K562 (cell line): Measurements from ENCODE around the gene MYO18A. TPM values are rescaled to one million over a fixed set of nuclear protein-coding genes. Genes with fewer than 3 reads are reported as not detected.
"Not testable (repeated sequence)": the region's sequence is repeated elsewhere in the genome, so short reads cannot be mapped to it uniquely, and the experiment has no call there.

Experiments
- ATAC-seq: fragments of 200-7000 bp; cut with Tn5 transposase; 3 replicates; pipeline ENCODE4 v1.9.1; 2020; ENCODE audit warnings: moderate library complexity
- BruUV-seq: library from RNA; stranded (reverse); fragments of 400-500 nt; replicated peaks from 2 replicates; lab custom pipeline; 2021; lab: Mats Ljungman, UMichigan
- CTCF ChIA-PET: fragments of 300-600 bp; formaldehyde crosslinking; extraction: SDS; loops from one replicate; lab custom pipeline; 2021; ENCODE audit warnings: low intra/inter-chr PET ratio; lab: Yijun Ruan, JAX
- POLR2A ChIA-PET: fragments of 300-600, 350-650 bp; sonication (Branson Sonifier 250); formaldehyde crosslinking; extraction: SDS; loops from one replicate; lab custom pipeline; 2021; ENCODE audit warnings: antibody characterized with exemption, inconsistent platforms; lab: Yijun Ruan, JAX
- DNase-seq, 4 experiments: peaks; one replicate each; pipeline versions ENCODE4 v3.0.0 to v3.0.0-alpha.2; 2011 to 2018; ENCODE audit warnings: low spot score in 3 of 4, mixed read lengths in 3 of 4; ENCODE audit errors: extremely low read depth in 1 of 4
- FAIRE-seq: peaks from 2 replicates; lab custom pipeline; 2011; peaks lifted over from hg19 to GRCh38; lab: Jason Lieb, UNC
- H2AFZ ChIP-seq: 2 replicates; pipeline ENCODE4 v1.6.0; 2011; ENCODE audit warnings: low read depth, low read length, control low read depth, inconsistent platforms
- H3K27ac ChIP-seq: fragments of 200-600 bp; 3 replicates; pipeline ENCODE4 v1.8.0; 2011; ENCODE audit warnings: low read depth, mild to moderate bottlenecking, control low read depth, inconsistent platforms, low read length, moderate library complexity, mixed read lengths; ENCODE audit errors: extremely low read depth
- H3K27me3 ChIP-seq, 2 experiments: fragments of 300-600 bp in 1 of 2; 2 replicates in 1 of 2; 3 replicates in 1 of 2; pipeline versions ENCODE4 v1.6.0 to v1.8.0; 2011; ENCODE audit warnings: inconsistent platforms in 2 of 2, low read length in 2 of 2, mild to moderate bottlenecking in 1 of 2, mixed read lengths in 1 of 2, moderate library complexity in 1 of 2; ENCODE audit not compliant: control insufficient read depth in 2 of 2, insufficient read depth in 2 of 2
- H3K36me3 ChIP-seq: fragments of 300-600 bp; 3 replicates; pipeline ENCODE4 v1.8.0; 2011; ENCODE audit warnings: mild to moderate bottlenecking, low read length, inconsistent platforms; ENCODE audit not compliant: control insufficient read depth, insufficient read depth
- H3K4me1 ChIP-seq, 2 experiments: fragments of 200-600 bp in 1 of 2; replicated peaks in 1 of 2; 2 replicates in 1 of 2; 3 replicates in 1 of 2; pipeline versions ENCODE4 v1.5.1 to v1.8.0; 2011; ENCODE audit warnings: inconsistent platforms in 2 of 2, low read length in 2 of 2, mild to moderate bottlenecking in 1 of 2, mixed read lengths in 1 of 2, moderate library complexity in 1 of 2; ENCODE audit not compliant: control insufficient read depth in 2 of 2, insufficient read depth in 2 of 2
- H3K4me2 ChIP-seq: 2 replicates; pipeline ENCODE4 v1.6.1; 2011; ENCODE audit warnings: low read length, control low read depth, inconsistent platforms, mixed read lengths; ENCODE audit not compliant: insufficient read depth
- H3K4me3 ChIP-seq: fragments of 200-600 bp; sonication (generic), shearing (Covaris generic); 2 replicates; pipeline ENCODE4 v1.5.1; 2016; ENCODE audit warnings: control low read depth, inconsistent platforms
- H3K79me2 ChIP-seq: fragments of 200-600 bp; 3 replicates; pipeline ENCODE4 v1.8.0; 2011; ENCODE audit warnings: low read length, inconsistent platforms; ENCODE audit not compliant: control insufficient read depth, insufficient read depth
- H3K9ac ChIP-seq, 2 experiments: 2 replicates each; pipeline versions ENCODE4 v1.6.0 to v1.6.1; 2011; ENCODE audit warnings: low read depth in 2 of 2, low read length in 2 of 2, control low read depth in 1 of 2, inconsistent platforms in 1 of 2, mild to moderate bottlenecking in 1 of 2, mixed read lengths in 1 of 2; ENCODE audit not compliant: insufficient read depth in 1 of 2
- H3K9me1 ChIP-seq: one replicate; pipeline ENCODE4 v1.6.0; 2011; ENCODE audit warnings: inconsistent platforms, mild to moderate bottlenecking, low read length, moderate library complexity; ENCODE audit not compliant: control insufficient read depth, insufficient read depth
- H3K9me3 ChIP-seq: replicated peaks from 2 replicates; pipeline ENCODE4 v1.5.1; 2011; ENCODE audit warnings: low read depth, low read length, inconsistent platforms; ENCODE audit not compliant: control insufficient read depth, insufficient read depth
- H4K20me1 ChIP-seq: replicated peaks from 2 replicates; pipeline ENCODE4 v1.6.1; 2011; ENCODE audit warnings: low read length, inconsistent platforms, mixed read lengths; ENCODE audit not compliant: control insufficient read depth, insufficient read depth
- CEBPB ChIP-seq: fragments of 450-650 bp; IDR thresholded peaks from 2 replicates; pipeline ENCODE4 v1.6.1; 2016; ENCODE audit warnings: missing genetic modification characterization, missing compliant biosample characterization
- NCOA2 ChIP-seq, 2 experiments: fragments of 450-650 bp; IDR thresholded peaks; 2 replicates each; pipeline ENCODE4 v1.6.1; 2018; ENCODE audit warnings: mild to moderate bottlenecking in 2 of 2, moderate library complexity in 1 of 2; ENCODE audit not compliant: partially characterized antibody in 2 of 2
- PHTF2 ChIP-seq: fragments of 250-450 bp; sonication (Bioruptor Pico); IDR thresholded peaks from 2 replicates; pipeline ENCODE4 v1.5.0; 2021; ENCODE audit warnings: mild to moderate bottlenecking
- PURB ChIP-seq: sonication (generic); formaldehyde crosslinking; IDR thresholded peaks from 2 replicates; pipeline ENCODE4 v1.9.0; 2021; ENCODE audit warnings: low read depth, mild to moderate bottlenecking, missing genetic modification reagents
- RFX5 ChIP-seq: IDR thresholded peaks from 2 replicates; pipeline ENCODE4 v1.6.1; 2011; ENCODE audit warnings: low read depth, mild to moderate bottlenecking, improper control_type of control experiment, low read length
- RNF219 ChIP-seq: fragments of 250-450 bp; sonication (Bioruptor Pico); IDR thresholded peaks from 2 replicates; pipeline ENCODE4 v1.5.0; 2022; ENCODE audit warnings: mild to moderate bottlenecking
- ZNF121 ChIP-seq: sonication (generic); formaldehyde crosslinking; conservative IDR thresholded peaks from 2 replicates; pipeline ENCODE4 v1.8.0; 2022; ENCODE audit warnings: missing genetic modification reagents
- ZNF436 ChIP-seq: fragments of 250-450, 450-650 bp; sonication (Bioruptor Pico); formaldehyde crosslinking; IDR thresholded peaks from 2 replicates; pipeline ENCODE4 v1.7.0; 2020; ENCODE audit warnings: mild to moderate bottlenecking
- WGBS: fragments of 100-300 bp; shearing (Covaris generic); methylation state at CpG from one replicate; pipeline ENCODE4 v1.1.6; 2016; ENCODE audit warnings: low coverage, mixed read lengths; ENCODE audit not compliant: insufficient coverage; ENCODE audit errors: missing lambda C conversion rate; 5-methylcytosine and 5-hydroxymethylcytosine counted together
- in situ Hi-C: fragments of 300-500 bp; cut with MboI; formaldehyde crosslinking; loops from 4 replicates; pipeline ENCODE4 v1.15.0; 2018; ENCODE audit warnings: inconsistent platforms, mixed read lengths
- intact Hi-C: fragments of 100-400 bp; cut with micrococcal nuclease; formaldehyde crosslinking; loops from 2 replicates; pipeline ENCODE4 v1.14.2; 2022
- polyA plus RNA-seq, 8 experiments: library from polyadenylated mRNA; depleted of rRNA in 4 of 8; stranded (reverse) in 5 of 8; unstranded in 3 of 8; fragments of >200 nt; fragmentation: Nextera tagmentation in 2 of 8; fragmentation: Illumina TruSeq in 1 of 8; extraction: Ambion mirVana in 2 of 8; extraction: Trizol in 1 of 8; gene quantifications; 2 replicates each; pipeline versions ENCODE4 v1.2.1 to v1.2.3, GENCODE V29; 2011 to 2014; ENCODE audit warnings: inconsistent platforms in 1 of 8, missing spikeins in 1 of 8
- total RNA-seq, 7 experiments: library from RNA; depleted of rRNA in 6 of 7; stranded (reverse); fragments of >200 nt in 6 of 7; fragmentation: Illumina TruSeq in 2 of 7; extraction: Trizol in 2 of 7; gene quantifications; 2 replicates each; pipeline versions ENCODE4 v1.2.1 to v1.2.3, GENCODE V29; 2011 to 2021; ENCODE audit warnings: low replicate concordance in 1 of 7
- TF ChIP-seq, protein P1 (sequence below): IDR thresholded peaks from 3 replicates; pipeline ENCODE4 v1.6.1; 2011; ENCODE audit warnings: borderline replicate concordance, mild to moderate bottlenecking; ENCODE audit not compliant: insufficient read length, insufficient read depth
- TF ChIP-seq, protein P2 (sequence below): fragments of 250-450 bp; sonication (Bioruptor Pico); IDR thresholded peaks from 2 replicates; pipeline ENCODE4 v1.9.0; 2021; ENCODE audit warnings: mild to moderate bottlenecking

The MYO18A gene
- total and polyA plus RNA-seq, 9 of the 15 experiments (the other 6 are each of a cell fraction or from before 2014, with no cell fraction given) = 2.5 to 65.4 (median 17.1) TPM

- H3K9ac ChIP-seq, H3K27me3 ChIP-seq, BruUV-seq, H3K4me2 ChIP-seq, H2AFZ ChIP-seq, DNase-seq, H3K4me1 ChIP-seq, H3K9me3 ChIP-seq, CTCF ChIA-PET, H4K20me1 ChIP-seq, FAIRE-seq, ATAC-seq, H3K27ac ChIP-seq, H3K79me2 ChIP-seq, H3K4me3 ChIP-seq, intact Hi-C loops, in situ Hi-C loops, H3K9me1 ChIP-seq: not testable (repeated sequence)
- POLR2A ChIA-PET = interaction anchor here (1.2 kb wide), 1 partner anchor 10 kb away, joined by 4 read pairs; no protein-coding TSS in a partner anchor
- WGBS = 88% methylated on average over 1 of the region's 3 CpGs
- TF ChIP-seq ZNF121 (CRISPR knock-in tag) (peak; percentile 26; the same call in 1 of the 2 replicates), CEBPB (tag) (peak; percentile 63)
- peaks cover 86% of the 10 kb centered on the region; the same call in 2 of the 3 replicates for H3K36me3 ChIP-seq
These were observed 91.4 kb downstream of the MYO18A start for GRCh38 chr17:29088782-29089181.

DNA sequence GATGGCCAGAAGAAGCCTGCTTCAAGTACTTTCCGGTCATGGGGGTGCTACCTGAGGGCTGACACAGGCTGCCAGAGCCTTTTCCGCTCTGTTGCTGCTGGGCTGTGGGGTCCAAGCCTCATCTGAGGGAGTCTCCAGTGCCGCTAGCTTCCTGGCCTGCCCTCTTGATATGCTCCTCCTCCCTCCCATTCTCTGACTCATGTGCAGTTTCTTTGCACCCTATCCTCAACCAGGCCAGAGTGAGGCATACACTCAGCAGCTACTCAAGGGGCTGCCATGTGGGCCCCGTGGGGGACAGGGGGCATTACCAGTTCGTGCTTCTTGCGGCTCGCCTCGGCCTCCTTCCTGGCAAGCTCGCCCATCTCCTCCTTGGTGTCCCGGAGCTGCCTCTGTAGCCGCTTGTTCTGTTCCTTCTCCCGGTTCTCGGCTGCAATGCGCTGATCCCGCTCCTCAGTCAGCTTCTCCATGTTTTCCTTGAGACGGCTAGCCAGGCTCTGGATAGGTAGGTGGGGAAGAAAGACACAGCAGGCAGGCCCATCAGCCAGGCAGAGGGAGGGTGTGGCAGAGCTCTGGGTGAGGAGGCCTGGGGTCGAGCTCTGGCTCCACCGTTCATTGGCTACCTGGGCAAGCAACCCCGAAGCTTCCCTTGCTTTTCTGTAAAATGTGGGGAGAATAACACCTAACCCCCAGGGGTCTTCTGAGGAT lies 93.4 kb downstream of the MYO18A start:
- no peak overlapping the region for H2AFZ ChIP-seq
- no peaks in the 10 kb centered on the region for H3K27me3 ChIP-seq
- no peaks in the 10 kb centered on the region for H3K79me2 ChIP-seq
- H3K4me3 ChIP-seq = no peak overlapping the region
- ATAC-seq (no peak), FAIRE-seq (no peak), DNase-seq (no peak)
- ChIA-PET CTCF (no interaction called here), POLR2A (interaction anchor here (0.8 to 1.0 kb wide), 2 partner anchors 14 to 137 kb away, joined by 4 read pairs; no protein-coding TSS in a partner anchor)
- no peaks in the 10 kb centered on the region for H3K9me3 ChIP-seq
- in situ Hi-C loops (no loop called here), intact Hi-C loops (no loop called here)
- H3K4me2 ChIP-seq = no peak overlapping the region
- no peak overlapping the region for H3K27ac ChIP-seq
- no peaks in the 10 kb centered on the region for H3K4me1 ChIP-seq
- WGBS = 89% methylated on average over 15 of the region's 19 CpGs
- H3K9me1 ChIP-seq = peaks cover 2% of the 10 kb centered on the region
- no peak overlapping the region for H3K9ac ChIP-seq
- peaks cover 76% of the 10 kb centered on the region; the same call in 2 of the 3 replicates for H3K36me3 ChIP-seq
- no TSS peak for BruUV-seq
- H4K20me1 ChIP-seq = 0 out of 2 replicates have a peak, but pooled peaks cover 3% of the 10 kb centered on the region
- TF ChIP-seq ZNF436 (CRISPR knock-in tag) = no peak
- TF ChIP-seq RFX5 = no peak
- TF ChIP-seq PHTF2 (CRISPR knock-in tag) = no peak
- no peak for TF ChIP-seq PURB (CRISPR knock-in tag)
- TF ChIP-seq RNF219 (CRISPR knock-in tag) = no peak
- TF ChIP-seq, protein P1, sequence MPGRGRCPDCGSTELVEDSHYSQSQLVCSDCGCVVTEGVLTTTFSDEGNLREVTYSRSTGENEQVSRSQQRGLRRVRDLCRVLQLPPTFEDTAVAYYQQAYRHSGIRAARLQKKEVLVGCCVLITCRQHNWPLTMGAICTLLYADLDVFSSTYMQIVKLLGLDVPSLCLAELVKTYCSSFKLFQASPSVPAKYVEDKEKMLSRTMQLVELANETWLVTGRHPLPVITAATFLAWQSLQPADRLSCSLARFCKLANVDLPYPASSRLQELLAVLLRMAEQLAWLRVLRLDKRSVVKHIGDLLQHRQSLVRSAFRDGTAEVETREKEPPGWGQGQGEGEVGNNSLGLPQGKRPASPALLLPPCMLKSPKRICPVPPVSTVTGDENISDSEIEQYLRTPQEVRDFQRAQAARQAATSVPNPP = no peak
- TF ChIP-seq NCOA2 (IDR thresholded peaks at IDR 0.05; ENCODE audit: partially characterized antibody in 2 of 2) = no peak
- TF ChIP-seq, protein P2, sequence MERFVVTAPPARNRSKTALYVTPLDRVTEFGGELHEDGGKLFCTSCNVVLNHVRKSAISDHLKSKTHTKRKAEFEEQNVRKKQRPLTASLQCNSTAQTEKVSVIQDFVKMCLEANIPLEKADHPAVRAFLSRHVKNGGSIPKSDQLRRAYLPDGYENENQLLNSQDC = no peak
